ENCODE results near the gene AKNA. TPM values are rescaled to one million over a fixed set of nuclear protein-coding genes. Genes with fewer than 3 reads are reported as not detected.
A peak's percentile ranks its signal among the peaks of the same experiment; 100 is the strongest.

AKNA gene, protein sequence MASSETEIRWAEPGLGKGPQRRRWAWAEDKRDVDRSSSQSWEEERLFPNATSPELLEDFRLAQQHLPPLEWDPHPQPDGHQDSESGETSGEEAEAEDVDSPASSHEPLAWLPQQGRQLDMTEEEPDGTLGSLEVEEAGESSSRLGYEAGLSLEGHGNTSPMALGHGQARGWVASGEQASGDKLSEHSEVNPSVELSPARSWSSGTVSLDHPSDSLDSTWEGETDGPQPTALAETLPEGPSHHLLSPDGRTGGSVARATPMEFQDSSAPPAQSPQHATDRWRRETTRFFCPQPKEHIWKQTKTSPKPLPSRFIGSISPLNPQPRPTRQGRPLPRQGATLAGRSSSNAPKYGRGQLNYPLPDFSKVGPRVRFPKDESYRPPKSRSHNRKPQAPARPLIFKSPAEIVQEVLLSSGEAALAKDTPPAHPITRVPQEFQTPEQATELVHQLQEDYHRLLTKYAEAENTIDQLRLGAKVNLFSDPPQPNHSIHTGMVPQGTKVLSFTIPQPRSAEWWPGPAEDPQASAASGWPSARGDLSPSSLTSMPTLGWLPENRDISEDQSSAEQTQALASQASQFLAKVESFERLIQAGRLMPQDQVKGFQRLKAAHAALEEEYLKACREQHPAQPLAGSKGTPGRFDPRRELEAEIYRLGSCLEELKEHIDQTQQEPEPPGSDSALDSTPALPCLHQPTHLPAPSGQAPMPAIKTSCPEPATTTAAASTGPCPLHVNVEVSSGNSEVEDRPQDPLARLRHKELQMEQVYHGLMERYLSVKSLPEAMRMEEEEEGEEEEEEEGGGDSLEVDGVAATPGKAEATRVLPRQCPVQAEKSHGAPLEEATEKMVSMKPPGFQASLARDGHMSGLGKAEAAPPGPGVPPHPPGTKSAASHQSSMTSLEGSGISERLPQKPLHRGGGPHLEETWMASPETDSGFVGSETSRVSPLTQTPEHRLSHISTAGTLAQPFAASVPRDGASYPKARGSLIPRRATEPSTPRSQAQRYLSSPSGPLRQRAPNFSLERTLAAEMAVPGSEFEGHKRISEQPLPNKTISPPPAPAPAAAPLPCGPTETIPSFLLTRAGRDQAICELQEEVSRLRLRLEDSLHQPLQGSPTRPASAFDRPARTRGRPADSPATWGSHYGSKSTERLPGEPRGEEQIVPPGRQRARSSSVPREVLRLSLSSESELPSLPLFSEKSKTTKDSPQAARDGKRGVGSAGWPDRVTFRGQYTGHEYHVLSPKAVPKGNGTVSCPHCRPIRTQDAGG (N-terminal part only)
- polyA plus RNA-seq (2013, experiment 1 of 2; ENCODE audit: insufficient read length) = 36.0 TPM
- 34.2 TPM for polyA plus RNA-seq (2013, experiment 2 of 2; ENCODE audit: insufficient read length)

DNA sequence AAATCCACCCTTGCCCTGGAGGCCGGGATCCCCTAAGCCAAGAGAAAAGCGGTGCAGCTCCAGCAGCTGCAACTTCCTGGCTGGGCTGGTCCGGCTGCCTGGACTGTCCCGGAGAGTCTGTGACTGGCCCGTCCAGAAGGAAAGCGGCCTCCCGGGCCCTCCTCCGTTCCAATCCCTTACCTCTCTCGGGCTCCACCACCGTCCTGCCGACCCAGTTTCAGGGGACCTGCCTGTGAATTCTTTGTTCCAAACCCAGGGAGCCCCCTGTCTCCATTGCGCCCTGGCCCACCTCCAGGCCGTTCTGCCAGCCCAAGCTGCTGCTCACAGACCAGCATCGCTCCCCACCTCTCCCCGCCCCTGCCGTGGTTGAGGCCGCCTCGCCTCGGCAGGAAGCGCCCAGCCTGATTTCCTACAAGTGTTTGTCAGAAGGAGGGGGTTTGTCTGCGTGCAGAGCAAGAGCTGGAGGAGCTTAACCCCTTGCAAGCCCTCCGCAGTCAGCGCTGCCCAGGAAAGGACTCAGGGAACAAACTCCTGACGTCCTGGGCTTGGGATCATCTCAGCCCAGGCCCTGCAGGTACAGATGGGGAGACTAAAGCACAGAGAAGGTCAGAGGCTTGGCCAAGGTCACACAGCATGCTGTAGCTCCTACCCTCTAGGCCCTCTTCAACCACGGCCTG is at the start of gene AKNA:
Gene AKNA (minus strand): TSS at position 303 of the 677 bp plus-strand sequence. CDS start 6,649 bp downstream, outside the sequence.
- peak; percentile 78 for DNase-seq

DNA sequence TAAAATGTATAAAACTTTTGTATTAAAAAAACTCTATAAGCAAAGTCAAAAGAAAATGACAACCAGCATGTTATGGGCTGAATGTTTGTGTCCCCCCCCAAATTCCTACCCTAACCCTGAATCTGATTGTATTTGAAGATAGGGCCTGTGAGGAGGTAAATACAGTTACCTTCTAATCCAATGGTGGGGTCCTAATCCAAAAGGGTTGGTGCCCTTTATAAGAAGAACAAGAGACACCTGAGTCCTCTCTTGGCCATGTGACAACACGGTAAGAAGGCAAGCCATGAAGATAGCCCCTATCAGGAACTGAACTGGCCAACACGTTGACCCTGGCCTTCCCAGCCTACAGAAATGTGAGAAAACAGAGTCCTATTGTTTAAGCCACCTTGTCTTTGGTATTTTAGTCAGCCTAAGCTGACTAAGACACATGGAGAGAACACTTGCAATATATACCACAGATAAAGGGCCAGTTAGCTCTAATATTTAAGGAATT is 49.7 kb upstream of the AKNA start:
- no peak for DNase-seq

DNA sequence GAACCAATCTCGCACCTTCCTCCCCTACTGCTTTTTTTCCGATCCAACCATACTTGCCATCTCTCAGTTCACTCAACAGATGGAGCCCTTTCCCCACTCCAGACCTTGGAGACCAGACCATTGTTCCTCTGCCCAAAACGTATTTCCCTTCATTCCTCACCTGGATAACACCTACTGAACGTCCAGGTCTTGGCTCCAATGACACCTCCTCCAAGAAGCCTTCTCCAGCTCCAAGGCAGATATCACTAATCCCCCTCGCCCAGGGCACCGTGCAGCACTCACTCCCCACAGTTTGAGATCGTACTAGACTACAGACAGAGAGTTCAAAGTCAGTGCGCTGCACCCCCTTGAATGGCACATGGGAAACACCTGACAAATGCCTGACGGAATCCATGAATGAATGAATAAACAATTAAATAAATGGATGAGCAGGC is 47.1 kb upstream of the AKNA start:
- peak; percentile 17 for DNase-seq

DNA sequence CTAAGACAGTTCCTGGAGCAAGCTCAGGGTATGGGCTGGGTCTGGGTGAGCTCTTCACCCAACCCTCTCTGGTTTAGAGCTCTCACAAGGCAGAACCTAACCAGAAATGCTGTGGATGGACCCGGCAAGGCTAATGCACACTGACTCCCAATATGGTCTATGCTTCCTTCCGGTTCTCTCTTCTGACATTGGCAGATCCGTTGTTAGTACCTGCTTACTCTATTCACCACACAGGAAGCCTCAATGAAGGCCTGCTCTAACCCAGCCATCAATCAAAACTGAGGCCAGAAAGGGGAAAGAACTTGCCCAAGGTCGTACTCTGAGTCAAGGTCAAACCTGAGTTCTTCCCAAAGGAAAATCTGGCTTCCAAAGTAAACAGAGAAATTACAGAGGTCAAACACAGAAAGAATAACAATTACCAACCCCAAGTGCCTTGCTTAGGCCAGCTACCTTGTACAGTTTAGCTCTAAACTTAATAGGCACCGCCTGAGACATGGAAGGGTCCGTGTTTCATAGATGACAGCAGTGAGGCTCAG is 46.0 kb upstream of the AKNA start:
- no peak for DNase-seq

DNA sequence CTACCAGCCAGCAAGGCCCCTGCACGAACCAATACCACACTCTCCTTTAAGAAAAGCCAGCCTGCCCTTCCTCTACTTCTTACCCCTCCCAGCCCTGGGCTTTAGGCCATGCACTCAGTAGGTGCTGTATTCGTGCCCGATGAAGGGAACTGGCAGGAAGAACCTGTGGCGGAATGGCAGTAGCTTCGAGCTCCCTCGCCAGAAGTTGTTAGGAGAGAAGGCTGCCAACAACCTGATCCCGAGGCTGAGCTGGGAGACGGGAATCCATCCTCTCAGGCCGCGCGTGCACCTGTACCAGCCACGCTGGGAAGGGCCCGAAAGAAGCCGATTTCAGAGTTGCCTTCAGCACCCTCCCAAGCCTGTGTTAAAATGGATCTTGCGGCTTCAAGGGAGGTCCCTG is 45.3 kb upstream of the AKNA start:
- no peak for DNase-seq

DNA sequence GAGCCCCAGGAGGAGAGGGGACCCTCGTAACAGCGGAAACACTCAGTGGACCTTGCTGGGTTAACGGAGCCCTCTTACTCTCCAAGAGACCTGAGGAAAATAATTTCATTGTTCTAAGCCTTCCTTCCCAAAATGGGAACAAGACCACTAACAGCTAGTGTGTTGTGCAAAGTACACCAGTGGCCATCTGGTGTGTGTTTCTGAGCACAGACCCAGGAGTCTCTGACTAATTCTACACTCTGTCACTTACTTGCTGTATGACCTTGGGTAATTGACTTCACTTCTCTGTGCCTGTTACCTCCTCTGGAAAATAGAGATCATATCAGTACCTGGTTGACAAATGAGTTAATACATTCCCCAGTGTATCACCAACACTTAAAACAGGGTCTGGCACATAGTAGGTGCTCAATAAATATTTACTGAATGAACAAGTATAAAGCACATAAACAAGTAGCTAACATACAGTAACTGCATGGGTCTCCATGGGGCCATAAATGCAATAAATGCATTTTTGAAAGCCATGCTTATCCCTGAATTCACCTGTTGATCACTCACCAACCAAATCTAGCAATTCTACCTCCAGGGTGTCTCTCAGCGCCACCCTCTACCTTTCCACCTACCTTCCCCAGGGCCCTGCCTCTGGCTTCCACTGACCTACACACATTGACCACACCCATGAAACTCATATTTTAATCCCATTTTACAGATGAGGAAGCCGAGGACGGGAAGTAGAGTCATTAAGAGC is 44.7 kb upstream of the AKNA start:
- DNase-seq = no peak

DNA sequence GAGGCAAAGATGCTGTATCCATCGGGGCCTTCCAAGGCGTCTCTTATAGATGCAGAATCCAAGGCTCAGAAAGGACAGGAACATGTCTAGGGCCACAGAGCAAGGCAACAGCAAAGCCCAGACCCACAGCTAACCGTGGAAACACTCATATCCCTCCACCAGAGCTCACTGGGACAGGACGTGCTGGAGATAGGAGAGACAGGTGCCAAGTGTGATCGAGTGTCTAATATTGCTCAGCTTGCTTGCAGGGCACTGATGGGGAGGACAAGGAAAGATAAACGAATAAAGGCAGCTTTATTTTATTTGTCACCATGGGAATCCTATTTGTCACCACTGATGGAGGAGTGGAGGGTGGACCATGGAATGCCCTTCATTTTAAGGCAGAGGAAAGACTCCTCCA is 44.0 kb upstream of the AKNA start:
- no peak for DNase-seq

DNA sequence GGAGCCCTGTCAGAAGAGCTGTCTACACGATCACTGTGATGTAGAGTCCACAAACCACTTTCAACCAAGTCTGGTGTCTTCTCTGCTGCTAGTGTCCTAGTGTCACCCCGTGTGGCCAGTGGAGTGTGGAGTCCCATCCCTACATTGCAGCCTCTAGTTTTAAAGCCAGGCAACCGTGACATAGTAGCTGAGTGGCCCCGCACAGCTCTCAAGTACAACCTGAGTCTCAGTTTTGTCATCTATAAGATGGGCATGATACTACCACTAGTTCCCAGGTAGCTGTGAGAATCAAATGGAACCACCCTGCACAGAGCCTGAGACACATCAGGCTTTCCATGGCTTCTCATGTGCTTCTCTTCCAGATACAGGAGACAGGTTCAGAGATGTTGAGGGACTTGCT is 43.2 kb upstream of the AKNA start:
- DNase-seq = no peak

DNA sequence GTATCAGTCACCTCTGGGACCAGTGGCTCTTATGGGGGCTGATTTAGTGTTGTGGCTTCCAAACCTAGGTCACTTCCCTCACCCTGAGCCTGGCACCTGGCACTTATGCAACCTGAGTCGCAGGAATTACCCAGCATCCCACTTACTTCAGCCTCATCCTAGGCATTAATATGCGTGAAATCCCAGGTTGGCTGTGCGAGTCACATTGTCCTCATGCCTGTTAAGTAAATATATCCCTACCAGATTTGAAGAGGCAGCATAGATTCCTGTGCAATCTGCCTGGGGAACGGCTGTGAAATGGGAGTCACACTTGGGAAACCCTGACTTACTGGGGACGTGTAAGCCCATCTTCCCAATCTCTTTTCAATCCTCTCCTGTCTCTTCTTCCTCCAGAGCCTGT is 42.7 kb upstream of the AKNA start:
- DNase-seq = no peak

DNA sequence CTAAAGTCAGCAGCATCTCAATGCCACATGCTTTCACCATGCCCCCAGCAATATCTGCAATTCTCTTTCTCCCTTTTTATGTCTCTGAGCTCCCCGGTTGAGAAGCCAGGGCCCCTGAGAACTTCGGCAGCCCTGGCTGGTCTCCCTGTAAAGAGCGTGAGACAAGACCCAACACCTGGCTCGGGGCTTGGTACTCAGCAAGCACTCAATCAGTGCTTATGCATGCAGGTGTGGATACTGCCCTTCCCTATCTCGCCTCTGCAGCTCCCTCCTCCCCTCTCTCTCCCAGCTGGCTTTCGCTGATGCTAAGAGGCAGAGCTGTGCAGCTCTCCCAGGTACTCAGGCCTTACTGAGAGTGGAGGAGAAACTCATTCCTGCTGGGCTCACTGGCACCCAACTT is 41.7 kb upstream of the AKNA start:
- DNase-seq = no peak

DNA sequence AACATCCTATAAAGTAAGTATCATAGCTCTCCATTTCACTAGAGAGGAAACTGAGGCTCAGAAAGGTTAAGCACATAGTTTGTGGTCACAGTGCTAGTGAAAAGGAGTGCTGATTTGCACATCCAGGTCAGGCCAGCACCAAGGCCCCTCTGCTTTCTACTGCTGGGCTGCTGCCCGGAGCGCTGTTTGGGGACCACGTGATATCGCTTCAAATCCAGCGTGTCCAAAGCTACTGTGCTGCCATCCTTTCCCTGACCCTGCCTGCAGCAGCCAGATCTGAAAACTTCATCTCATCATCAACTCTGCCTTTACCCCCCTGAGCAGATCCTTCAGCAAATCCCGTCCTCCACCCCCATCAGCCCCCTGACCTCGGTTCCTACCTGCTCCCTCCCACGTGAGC is 40.7 kb upstream of the AKNA start:
- DNase-seq = no peak

DNA sequence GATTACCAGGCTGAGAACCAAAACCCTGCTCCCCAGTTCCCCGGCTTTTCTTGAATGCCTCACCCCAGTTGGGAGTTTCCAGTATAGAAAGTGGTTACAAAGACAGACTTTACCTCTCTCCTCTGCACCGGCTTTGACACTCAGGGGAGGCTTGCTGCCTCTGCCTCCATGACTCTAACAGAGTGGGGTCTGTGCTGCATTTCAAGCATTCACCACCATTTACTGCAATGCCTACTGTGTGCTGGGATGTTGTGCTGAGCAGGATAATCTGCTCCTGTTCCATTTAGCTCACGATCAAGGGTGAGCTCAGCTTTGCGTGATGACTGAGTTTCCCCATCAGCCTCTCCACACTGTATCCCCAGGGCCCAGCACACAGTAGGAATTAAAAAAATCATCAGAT is 39.9 kb upstream of the AKNA start:
- no peak for DNase-seq

DNA sequence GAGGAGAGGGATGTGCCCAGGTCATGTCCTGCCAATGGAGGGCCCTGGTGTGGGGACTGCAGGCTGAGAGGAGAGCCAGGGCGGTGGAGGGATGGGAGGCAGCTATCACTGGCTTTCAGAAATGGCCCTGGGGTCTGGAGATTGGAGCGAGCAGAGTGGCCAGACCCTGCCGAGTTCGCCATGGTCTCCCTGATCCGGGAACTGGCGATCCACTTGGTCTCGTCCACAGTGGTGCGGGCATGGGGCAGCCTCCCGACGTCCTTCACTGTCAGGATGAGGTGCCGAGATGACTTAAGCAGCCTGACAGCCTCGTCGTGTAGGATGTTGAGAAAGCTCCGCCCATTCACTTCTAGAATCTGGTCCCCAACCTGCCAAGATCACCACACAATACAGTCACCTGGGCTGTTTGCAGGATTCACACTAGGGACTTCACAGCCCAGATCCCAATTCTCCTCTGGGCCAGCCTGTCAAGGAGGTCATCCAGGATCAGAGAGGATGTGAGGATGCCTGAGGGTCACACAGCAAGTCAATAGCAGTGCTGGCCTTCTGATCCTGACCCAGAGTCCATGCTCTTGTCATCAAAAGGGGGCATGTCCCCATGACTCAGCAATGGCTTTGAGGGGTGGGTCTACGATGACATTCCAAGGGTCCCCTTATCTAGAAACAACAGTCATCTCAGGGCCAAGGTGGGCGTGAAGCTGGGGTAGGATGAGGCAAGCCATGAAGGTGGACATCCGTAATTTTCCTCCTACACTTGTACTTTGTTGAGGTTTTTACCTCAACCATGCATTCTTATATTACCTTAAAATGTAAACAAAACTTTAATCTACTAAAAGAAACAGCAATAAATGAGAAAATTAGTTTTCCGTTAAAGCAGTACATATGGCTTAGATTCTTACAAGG is 38.5 kb upstream of the AKNA start:
- no peak for DNase-seq

DNA sequence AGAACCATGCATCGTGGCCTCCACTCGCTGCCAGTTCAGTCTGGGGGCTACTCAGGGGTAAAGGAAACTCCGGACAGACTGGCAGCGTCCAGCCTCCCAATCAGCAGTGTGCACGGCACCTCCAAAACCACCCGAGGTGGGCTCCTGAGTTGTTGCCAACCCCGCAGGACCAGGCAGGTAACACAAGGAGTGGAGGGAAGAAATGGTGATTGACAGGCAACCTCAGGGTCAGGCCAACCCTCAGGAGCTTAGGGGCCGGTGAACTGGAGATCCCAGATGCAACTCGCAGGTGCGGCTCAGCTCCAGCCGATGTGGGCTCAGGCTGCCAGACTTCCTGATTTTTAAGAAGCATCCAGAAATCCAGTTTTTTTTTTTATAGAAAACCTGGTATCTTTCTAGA is 37.3 kb upstream of the AKNA start:
- DNase-seq = no peak

DNA sequence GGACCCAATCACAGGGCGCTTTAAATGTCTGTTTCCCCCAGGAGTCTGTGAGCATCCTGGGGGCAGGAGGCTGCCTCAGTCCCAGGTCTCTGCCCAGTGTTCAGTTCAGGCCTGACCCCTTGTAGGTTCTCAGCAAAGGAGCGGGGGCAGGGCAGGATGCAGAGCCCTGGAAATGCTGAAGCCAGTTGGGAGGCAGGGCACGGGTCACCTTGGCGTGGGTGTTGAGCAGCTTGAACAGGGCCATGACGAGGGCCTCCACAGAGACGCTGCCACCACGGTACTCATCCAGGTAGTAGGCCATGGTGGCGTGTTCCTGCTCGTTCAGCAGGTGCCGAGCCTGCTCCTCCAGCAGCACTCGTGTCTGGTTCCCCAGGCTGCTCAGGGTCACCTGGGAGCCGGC is 36.3 kb upstream of the AKNA start:
- no peak for DNase-seq

DNA sequence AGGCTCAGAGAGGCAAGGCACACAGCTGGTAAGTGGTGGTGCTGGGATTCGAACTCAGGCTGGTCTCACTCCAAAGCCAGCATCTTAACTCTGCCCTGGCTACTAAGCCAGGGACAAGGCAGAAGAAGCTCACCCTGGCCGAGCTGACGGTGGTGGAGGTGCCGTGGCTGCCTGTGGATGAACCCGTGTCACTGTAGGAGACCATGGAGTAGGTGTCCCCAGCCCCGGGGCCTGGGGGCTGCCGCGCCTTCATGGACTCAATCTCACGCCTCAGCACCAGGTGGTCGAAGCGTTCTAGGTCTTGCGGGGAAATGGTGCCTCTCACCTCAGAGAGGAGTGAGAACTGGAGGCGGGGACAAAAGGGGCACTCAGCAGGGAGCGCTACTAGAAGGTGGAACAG is 35.4 kb upstream of the AKNA start:
- DNase-seq = no peak

DNA sequence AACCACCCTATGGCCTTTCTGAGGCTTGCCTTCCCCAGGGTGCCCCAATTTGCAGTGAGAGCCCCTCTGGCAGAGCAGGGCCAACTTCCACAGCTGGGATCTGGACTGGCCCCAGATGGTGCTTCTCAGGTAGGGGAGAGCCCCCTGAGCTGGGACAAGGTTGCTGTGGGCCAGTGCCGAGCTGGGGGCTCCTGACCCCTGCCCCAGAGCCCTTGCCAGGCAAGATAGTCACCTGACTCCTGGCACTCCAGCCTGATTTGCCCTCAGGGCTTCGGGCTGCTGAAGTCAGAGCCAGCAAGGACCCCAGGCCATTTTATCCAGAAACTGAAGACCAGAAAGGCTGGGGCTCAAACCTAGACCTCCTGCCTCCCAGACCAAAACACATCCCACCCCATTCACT is 33.4 kb upstream of the AKNA start:
- no peak for DNase-seq

DNA sequence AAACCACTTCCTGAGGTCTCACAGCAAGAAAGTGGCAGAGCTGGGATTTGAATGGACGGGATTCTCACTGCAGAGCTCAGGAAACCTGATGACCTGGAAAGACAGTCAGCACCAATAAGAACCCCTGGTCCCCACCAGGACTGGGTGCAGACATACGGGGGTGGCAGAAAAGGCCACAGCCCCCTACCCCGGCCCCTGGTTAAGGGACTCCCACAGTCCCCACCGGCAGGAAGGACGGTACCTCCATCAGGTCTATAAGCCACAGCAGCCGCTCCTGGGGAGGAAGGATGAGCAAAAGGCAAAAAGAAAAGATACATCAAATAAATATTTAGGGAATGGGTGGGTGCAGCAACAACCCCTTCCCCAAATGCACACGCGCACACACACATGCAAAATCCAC is 32.0 kb upstream of the AKNA start:
- no peak for DNase-seq

DNA sequence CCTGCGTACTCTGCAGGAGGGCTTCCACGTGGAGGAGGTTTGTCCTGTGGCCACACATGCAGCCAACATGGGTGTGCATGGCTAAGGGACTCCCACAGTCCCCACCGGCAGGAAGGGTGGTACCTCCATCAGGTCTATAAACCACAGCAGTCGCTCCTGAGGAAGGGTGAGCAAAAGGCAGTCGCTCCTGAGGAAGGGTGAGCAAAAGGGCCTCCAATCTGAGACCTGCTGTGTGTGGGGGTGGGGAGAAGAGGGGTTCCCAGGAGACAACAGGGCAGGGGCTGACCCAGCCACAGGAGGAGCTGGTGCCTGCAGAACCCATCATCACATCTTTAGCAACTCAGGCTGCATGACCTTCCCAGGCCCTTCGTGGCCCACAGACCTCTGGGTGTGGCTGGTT is 30.3 kb upstream of the AKNA start:
- DNase-seq = no peak

DNA sequence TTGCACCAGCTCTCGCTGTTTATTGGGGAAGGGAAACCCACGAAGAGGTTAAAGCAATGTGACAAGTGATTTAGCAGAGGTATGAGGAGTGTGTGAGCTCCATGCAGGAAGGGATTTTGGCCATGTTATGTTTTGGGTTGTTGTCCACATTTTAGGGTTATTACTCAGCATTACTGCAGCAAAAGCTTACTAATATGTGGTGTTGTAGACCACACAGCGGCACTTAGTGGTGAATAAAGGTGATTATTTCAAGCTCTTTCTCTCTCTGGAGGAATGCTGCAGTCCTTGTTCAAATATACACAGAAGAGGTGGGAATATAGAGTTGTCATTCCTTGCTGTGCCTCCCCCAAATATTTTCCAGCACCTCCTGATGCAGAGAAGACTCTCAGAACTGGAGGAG is 29.7 kb upstream of the AKNA start:
- peak; percentile 81 for DNase-seq

Measured in fibroblast of skin of abdomen (primary cell).